Adrenal gland (tissue), 12 donors: ENCODE data around the gene SLF1. TPM values are rescaled to one million over a fixed set of nuclear protein-coding genes. Genes with fewer than 3 reads are reported as not detected.

Experiments used
- DNase-seq, 7 donors: peaks; one replicate each; pipeline ENCODE4 v3.0.0-alpha.2; 2019 to 2020
- H3K27ac ChIP-seq, 5 donors: fragments of 200-600 bp; sonication (generic) in 4 of 5; 1 replicate in 3 of 5; 2 replicates in 2 of 5; pipeline versions ENCODE4 v1.5.1 to v1.8.0; 2016 to 2020; ENCODE audit warnings: mild to moderate bottlenecking in 1 of 5
- H3K27me3 ChIP-seq: fragments of 200-600 bp; 2 replicates; pipeline ENCODE4 v1.8.0; 2021
- H3K36me3 ChIP-seq, 2 donors: fragments of 200-600 bp; replicated peaks in 1 of 2; 1 replicate in 1 of 2; 2 replicates in 1 of 2; pipeline versions ENCODE4 v1.5.1 to v1.8.0; 2018 to 2022
- H3K4me1 ChIP-seq, 2 donors: fragments of 200-600 bp; replicated peaks in 1 of 2; 1 replicate in 1 of 2; 2 replicates in 1 of 2; pipeline versions ENCODE4 v1.5.1 to v1.8.0; 2018 to 2021
- H3K4me3 ChIP-seq, 4 donors: fragments of 200-600 bp; sonication (generic) in 3 of 4; one replicate each; pipeline ENCODE4 v1.5.1; 2016 to 2018
- H3K9me3 ChIP-seq, 3 donors: fragments of 200-600 bp; sonication (generic) in 1 of 3; replicated peaks in 1 of 3; 1 replicate in 2 of 3; 2 replicates in 1 of 3; pipeline versions ENCODE4 v1.5.1 to v1.8.0; 2016 to 2021
- POLR2A ChIP-seq, 2 donors: fragments of 450-650 bp; IDR thresholded peaks; one replicate each; pipeline ENCODE4 v1.6.1; 2017; ENCODE audit warnings: antibody characterized with exemption in 2 of 2, mild to moderate bottlenecking in 2 of 2, moderate library complexity in 1 of 2
- WGBS, 4 donors: extraction: QIAGEN DNeasy Blood & Tissue Kit in 2 of 4; methylation state at CpG; one replicate each; pipeline versions ENCODE4 v1.1.5 to v1.1.7; 2013 to 2017; 5-methylcytosine and 5-hydroxymethylcytosine counted together
- intact Hi-C, 2 donors: fragments of 100-400 bp; cut with DNase I; formaldehyde crosslinking; loops; one replicate each; pipeline versions ENCODE4 v1.14.1 to v1.15.0; 2022 to 2023
- polyA plus RNA-seq, 3 donors: library from polyadenylated mRNA; stranded (reverse); fragments of 200-250 nt in 2 of 3; fragments of 350-450 nt in 1 of 3; fragmentation: Illumina TruSeq in 1 of 3; extraction: RNeasy Lipid Tissue Mini Kit (QIAGEN cat#74804) in 1 of 3; gene quantifications; one replicate each; pipeline ENCODE4 v1.2.3, GENCODE V29; 2013 to 2014
- total RNA-seq, 9 donors: library from RNA; depleted of rRNA in 4 of 9; stranded (reverse); fragments of >200 nt in 4 of 9; fragments of 120-200 nt in 1 of 9; fragmentation: NEBNext Ultra II Directional in 1 of 9; extraction: Animal tissue kit (Norgen Biotek cat#: 25700) in 1 of 9; gene quantifications; one replicate each; pipeline versions ENCODE4 v1.1.0 to v1.2.4, GENCODE V29; 2013 to 2023
- TF ChIP-seq, protein P1 (sequence below), 6 experiments: fragments of 450-650 bp in 4 of 6; fragments of 200-600 bp in 2 of 6; sonication (generic) in 1 of 6; IDR thresholded peaks; 1 replicate in 5 of 6; 2 replicates in 1 of 6; pipeline versions ENCODE4 v1.5.1 to v1.8.0; 2016 to 2021; ENCODE audit warnings: antibody characterized with exemption in 6 of 6, mild to moderate bottlenecking in 2 of 6, moderate library complexity in 1 of 6
- donor health status: healthy with polysubstance abuse.
- donor health status: Bipolar disorder and iron deficiency.
- donor health status: DM: yes; HTN: yes; CAD: no.
- donor health status: DM: no; HTN: no; CAD: no.
- donor health status: DM: no; HTN: no; CAD: no.
- donor health status: DM: yes; HTN: yes; CAD: no.

SLF1 gene
- total and polyA plus RNA-seq, 12 donors, result 1.3 to 9.8 (median 3.4) TPM

DNA sequence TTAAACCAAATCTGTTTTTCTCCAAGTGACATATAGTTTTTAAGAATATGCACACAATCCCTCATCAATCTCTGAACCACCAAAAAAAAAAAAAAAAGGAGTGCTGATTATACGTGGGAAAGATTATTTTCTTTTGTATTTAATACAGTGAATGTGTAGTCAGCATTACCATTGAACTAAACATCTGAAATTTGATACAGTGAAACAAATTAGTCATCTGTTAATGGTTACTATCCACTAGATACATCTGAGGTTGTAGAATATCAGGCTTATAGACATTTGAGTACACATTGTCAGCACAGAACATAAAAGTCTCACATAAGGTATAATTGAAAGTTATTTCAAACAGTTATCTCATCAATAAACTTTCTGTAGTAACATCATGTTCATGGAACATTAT lies 87.0 kb downstream of the SLF1 start:
- Histone ChIP-seq H3K36me3 (no peaks in the 10 kb centered on the region), H3K4me3 (no peak overlapping the region), H3K4me1 (no peaks in the 10 kb centered on the region), H3K27ac (no peak overlapping the region), H3K27me3 (no peaks in the 10 kb centered on the region), H3K9me3 (no peaks in the 10 kb centered on the region)
- no peak for DNase-seq
- intact Hi-C loops, result no loop called here
- TF ChIP-seq, protein P1, sequence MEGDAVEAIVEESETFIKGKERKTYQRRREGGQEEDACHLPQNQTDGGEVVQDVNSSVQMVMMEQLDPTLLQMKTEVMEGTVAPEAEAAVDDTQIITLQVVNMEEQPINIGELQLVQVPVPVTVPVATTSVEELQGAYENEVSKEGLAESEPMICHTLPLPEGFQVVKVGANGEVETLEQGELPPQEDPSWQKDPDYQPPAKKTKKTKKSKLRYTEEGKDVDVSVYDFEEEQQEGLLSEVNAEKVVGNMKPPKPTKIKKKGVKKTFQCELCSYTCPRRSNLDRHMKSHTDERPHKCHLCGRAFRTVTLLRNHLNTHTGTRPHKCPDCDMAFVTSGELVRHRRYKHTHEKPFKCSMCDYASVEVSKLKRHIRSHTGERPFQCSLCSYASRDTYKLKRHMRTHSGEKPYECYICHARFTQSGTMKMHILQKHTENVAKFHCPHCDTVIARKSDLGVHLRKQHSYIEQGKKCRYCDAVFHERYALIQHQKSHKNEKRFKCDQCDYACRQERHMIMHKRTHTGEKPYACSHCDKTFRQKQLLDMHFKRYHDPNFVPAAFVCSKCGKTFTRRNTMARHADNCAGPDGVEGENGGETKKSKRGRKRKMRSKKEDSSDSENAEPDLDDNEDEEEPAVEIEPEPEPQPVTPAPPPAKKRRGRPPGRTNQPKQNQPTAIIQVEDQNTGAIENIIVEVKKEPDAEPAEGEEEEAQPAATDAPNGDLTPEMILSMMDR (IDR thresholded peaks at IDR 0.05), result no peak
- no peak for TF ChIP-seq POLR2A (IDR thresholded peaks at IDR 0.05)
- whole genome bisulfite sequencing, 4 donors, result 88 to 94% (median 92%) methylated on average over 1 of the region's 1 CpG

DNA sequence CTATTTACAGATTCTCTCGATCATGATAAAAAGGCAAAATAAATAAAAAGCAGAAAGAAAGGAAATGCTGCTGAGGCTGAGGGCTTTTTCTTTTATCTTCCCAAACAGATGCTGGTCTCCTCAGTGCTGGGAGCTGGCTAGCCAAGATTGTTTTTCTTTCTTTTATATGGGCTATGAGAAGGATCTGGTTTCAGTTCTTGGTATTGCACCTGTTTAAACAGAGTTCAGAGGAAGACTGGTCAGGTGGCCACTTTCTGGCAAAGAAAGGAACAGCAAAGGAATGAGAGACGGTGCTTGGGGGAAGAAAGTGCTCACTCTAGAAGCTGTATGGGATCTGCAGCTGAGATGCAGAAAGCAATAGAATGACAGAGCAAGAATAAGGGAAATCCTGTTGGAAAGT lies 88.9 kb downstream of the SLF1 start:
- Histone ChIP-seq H3K27me3 (no peaks in the 10 kb centered on the region), H3K4me1 (no peaks in the 10 kb centered on the region), H3K36me3 (no peaks in the 10 kb centered on the region), H3K4me3 (no peak overlapping the region), H3K27ac (no peak overlapping the region), H3K9me3 (no peaks in the 10 kb centered on the region)
- no peak for DNase-seq
- 31 to 74% (median 63%) methylated on average over 2 of the region's 2 CpGs for WGBS, 4 donors
- intact Hi-C loops, result no loop called here
- no peak for TF ChIP-seq POLR2A (IDR thresholded peaks at IDR 0.05)
- TF ChIP-seq, protein P1 (IDR thresholded peaks at IDR 0.05), result no peak

DNA sequence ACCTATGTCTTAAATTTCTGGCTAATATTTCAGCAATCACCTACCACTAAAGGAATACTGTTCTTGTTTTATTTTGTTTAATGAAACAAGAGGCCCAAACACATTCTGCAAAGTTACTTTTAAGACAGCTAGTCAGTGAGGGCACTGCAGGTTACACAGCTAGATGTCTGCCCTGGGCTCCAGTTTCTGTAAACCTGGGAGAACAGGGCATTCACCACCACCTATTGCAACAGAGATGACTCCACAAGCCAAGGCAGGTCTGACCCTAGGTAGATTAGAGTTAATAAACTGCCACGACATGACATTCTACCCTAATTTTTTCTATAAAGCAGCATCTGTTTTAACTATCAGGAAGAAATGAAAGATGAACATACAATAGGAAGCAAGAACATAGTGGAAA lies 90.8 kb downstream of the SLF1 start:
- Histone ChIP-seq H3K27ac (no peak overlapping the region), H3K27me3 (no peaks in the 10 kb centered on the region), H3K36me3 (no peaks in the 10 kb centered on the region), H3K4me3 (no peak overlapping the region), H3K9me3 (no peaks in the 10 kb centered on the region), H3K4me1 (no peaks in the 10 kb centered on the region)
- intact Hi-C loops, result no loop called here
- TF ChIP-seq POLR2A (IDR thresholded peaks at IDR 0.05), result no peak
- TF ChIP-seq, protein P1 (IDR thresholded peaks at IDR 0.05), result no peak
- DNase-seq, result no peak
- 95 to 100% (median 98%) methylated on average over 1 of the region's 1 CpG for WGBS, 4 donors

DNA sequence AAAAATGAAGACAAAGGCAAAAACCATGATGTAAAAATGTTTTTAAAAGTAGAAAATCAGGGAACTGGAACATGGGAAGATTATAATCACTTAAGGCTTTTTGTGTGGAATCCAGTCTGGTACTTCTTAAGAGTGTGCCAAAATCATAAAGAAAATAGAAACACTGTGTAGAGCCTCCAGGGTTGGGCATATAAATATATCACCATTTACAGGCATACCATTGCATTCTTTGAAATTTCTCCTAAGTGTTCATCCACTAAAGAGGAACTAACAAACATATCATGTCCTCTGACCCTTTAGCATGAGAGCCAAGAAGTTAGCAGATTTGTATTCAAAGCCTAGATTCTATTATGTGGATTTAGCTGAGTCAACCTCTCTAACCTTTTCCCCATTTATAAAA lies 93.3 kb downstream of the SLF1 start:
- H3K27ac ChIP-seq, result no peak overlapping the region
- no peaks in the 10 kb centered on the region for H3K4me1 ChIP-seq
- no peaks in the 10 kb centered on the region for H3K36me3 ChIP-seq
- no peaks in the 10 kb centered on the region for H3K9me3 ChIP-seq
- intact Hi-C loops, result no loop called here
- no peak overlapping the region for H3K4me3 ChIP-seq
- no peaks in the 10 kb centered on the region for H3K27me3 ChIP-seq
- no peak for DNase-seq
- TF ChIP-seq, protein P1 (IDR thresholded peaks at IDR 0.05), result no peak
- TF ChIP-seq POLR2A (IDR thresholded peaks at IDR 0.05), result no peak
